ENCODE data around the gene ATRNL1.

GRCh38 chr10:115653473-115653872 lies 560.3 kb downstream of the ATRNL1 start:
- TF ChIP-seq SIN3A (IDR thresholded peaks at IDR 0.05; ENCODE audit: low read depth) = no peak
- no peak for TF ChIP-seq REST (IDR thresholded peaks at IDR 0.05; ENCODE audit: low read depth)
- TF ChIP-seq POLR2A (IDR thresholded peaks at IDR 0.05; ENCODE audit: borderline replicate concordance, extremely low read depth, insufficient read depth, insufficient read length) = no peak
- TF ChIP-seq EZH2phosphoT487 (IDR thresholded peaks at IDR 0.05; ENCODE audit: borderline replicate concordance) = no peak
- no peak for TF ChIP-seq RAD21 (IDR thresholded peaks at IDR 0.05; ENCODE audit: low read depth)
- no peak for TF ChIP-seq POLR2AphosphoS5 (IDR thresholded peaks at IDR 0.05; ENCODE audit: low read depth, low read length)
- TF ChIP-seq CTCF (IDR thresholded peaks at IDR 0.05 in 2 of 3, conservative IDR thresholded peaks at IDR 0.05 in 1 of 3; ENCODE audit: borderline replicate concordance in 1 of 3, insufficient read depth in 1 of 3, low read depth in 2 of 3, low read length in 2 of 3) = no peak
- no peak for TF ChIP-seq SP1 (IDR thresholded peaks at IDR 0.05; ENCODE audit: low read depth)
- TF ChIP-seq EZH2 (IDR thresholded peaks at IDR 0.05) = no peak
- no peak for TF ChIP-seq ATF3 (IDR thresholded peaks at IDR 0.05)
- no peak for TF ChIP-seq YY1 (IDR thresholded peaks at IDR 0.05; ENCODE audit: extremely low read depth, insufficient replicate concordance, low read depth, low read length)
- no peak for TF ChIP-seq MAX (IDR thresholded peaks at IDR 0.05)
